Endothelial cell of umbilical vein (primary cell): ENCODE measurements around the gene DOCK1. TPM values are rescaled to one million over a fixed set of nuclear protein-coding genes. Genes with fewer than 3 reads are reported as not detected.

Experiments
- BruUV-seq: library from RNA; stranded (reverse); fragments of 400-500 nt; replicated peaks from 2 replicates; lab custom pipeline; 2021; lab: Mats Ljungman, UMichigan
- CTCF ChIA-PET: fragments of 300-600, 350-600 bp; sonication (Branson Sonifier 250); formaldehyde crosslinking; loops from one replicate; lab custom pipeline; 2021; ENCODE audit warnings: antibody characterized with exemption, inconsistent platforms; lab: Charles Lee
- POLR2A ChIA-PET: fragments of 300-600, 350-600 bp; sonication (Branson Sonifier 250); formaldehyde crosslinking; loops from one replicate; lab custom pipeline; 2021; ENCODE audit warnings: antibody characterized with exemption, inconsistent platforms; lab: Charles Lee
- DNase-seq: peaks from one replicate; pipeline ENCODE4 v3.0.0-alpha.2; 2011; ENCODE audit warnings: low read depth, low spot score
- FAIRE-seq: peaks from 2 replicates; lab custom pipeline; 2011; peaks lifted over from hg19 to GRCh38; lab: Jason Lieb, UNC
- H2AFZ ChIP-seq: 2 replicates; pipeline ENCODE4 v1.6.0; 2012; ENCODE audit warnings: low read depth, low read length, control low read depth, inconsistent platforms
- H3K27ac ChIP-seq: 2 replicates; pipeline ENCODE4 v1.5.1; 2011; ENCODE audit warnings: low read depth, mild to moderate bottlenecking, control low read depth, low read length, moderate library complexity; ENCODE audit not compliant: insufficient read depth
- H3K27me3 ChIP-seq, 2 experiments: 2 replicates each; pipeline versions ENCODE4 v1.6.0 to v1.6.1; 2011; ENCODE audit warnings: low read length in 2 of 2, mixed read lengths in 1 of 2; ENCODE audit not compliant: control insufficient read depth in 2 of 2, insufficient read depth in 2 of 2
- H3K36me3 ChIP-seq, 2 experiments: 2 replicates in 1 of 2; 3 replicates in 1 of 2; pipeline ENCODE4 v1.5.1; 2011; ENCODE audit warnings: low read length in 2 of 2, mild to moderate bottlenecking in 1 of 2, moderate library complexity in 1 of 2; ENCODE audit not compliant: control insufficient read depth in 2 of 2, insufficient read depth in 2 of 2; ENCODE audit errors: extremely low read depth in 1 of 2
- H3K4me1 ChIP-seq: 3 replicates; pipeline ENCODE4 v1.5.1; 2011; ENCODE audit warnings: mild to moderate bottlenecking, low read length; ENCODE audit not compliant: control insufficient read depth, insufficient read depth; ENCODE audit errors: extremely low read depth
- H3K4me2 ChIP-seq: 2 replicates; pipeline ENCODE4 v1.6.1; 2011; ENCODE audit warnings: low read length, control low read depth, mixed read lengths; ENCODE audit not compliant: insufficient read depth
- H3K4me3 ChIP-seq, 3 experiments: fragments of 200-600 bp in 1 of 3; sonication (generic), shearing (Covaris generic) in 1 of 3; replicated peaks in 1 of 3; 2 replicates each; pipeline ENCODE4 v1.5.1; 2011 to 2016; ENCODE audit warnings: control low read depth in 3 of 3, low read length in 3 of 3, mild to moderate bottlenecking in 2 of 3, inconsistent platforms in 1 of 3, low read depth in 1 of 3, moderate library complexity in 1 of 3; ENCODE audit not compliant: insufficient read depth in 1 of 3
- H3K79me2 ChIP-seq: 2 replicates; pipeline ENCODE4 v1.6.0; 2012; ENCODE audit warnings: low read length, inconsistent platforms; ENCODE audit not compliant: control insufficient read depth, insufficient read depth
- H3K9ac ChIP-seq: replicated peaks from 2 replicates; pipeline ENCODE3; 2011; ENCODE audit warnings: low read length, control low read depth; ENCODE audit not compliant: insufficient read depth; ENCODE audit errors: extremely low read depth
- H3K9me1 ChIP-seq: replicated peaks from 3 replicates; pipeline ENCODE4 v1.6.0; 2011; ENCODE audit warnings: mild to moderate bottlenecking, low read length; ENCODE audit not compliant: control insufficient read depth, insufficient read depth; ENCODE audit errors: extremely low read depth
- H3K9me3 ChIP-seq: replicated peaks from 2 replicates; pipeline ENCODE4 v1.5.1; 2012; ENCODE audit warnings: low read length, inconsistent platforms; ENCODE audit not compliant: control insufficient read depth, insufficient read depth
- H4K20me1 ChIP-seq: replicated peaks from 2 replicates; pipeline ENCODE3; 2011; ENCODE audit warnings: mild to moderate bottlenecking, low read length; ENCODE audit not compliant: control insufficient read depth, insufficient read depth; ENCODE audit errors: extremely low read depth
- CTCF ChIP-seq, 2 donors: IDR thresholded peaks; 1 replicate in 1 of 2; 2 replicates in 1 of 2; pipeline ENCODE4 v1.5.1; 2011; ENCODE audit warnings: low read length in 2 of 2, mild to moderate bottlenecking in 2 of 2, moderate library complexity in 2 of 2, control low read depth in 1 of 2, inconsistent platforms in 1 of 2, low read depth in 1 of 2; ENCODE audit not compliant: insufficient read depth in 1 of 2; ENCODE audit errors: extremely low read depth in 1 of 2
- EZH2 ChIP-seq: IDR thresholded peaks from 2 replicates; pipeline ENCODE4 v1.6.1; 2012; ENCODE audit warnings: borderline replicate concordance, low read depth, mild to moderate bottlenecking, moderate library complexity, low read length, inconsistent platforms; ENCODE audit not compliant: severe bottlenecking
- FOS ChIP-seq: IDR thresholded peaks from 2 replicates; pipeline ENCODE4 v1.6.1; 2011; ENCODE audit warnings: mild to moderate bottlenecking, low read length, moderate library complexity, borderline replicate concordance; ENCODE audit not compliant: insufficient read depth
- GATA2 ChIP-seq: IDR thresholded peaks from 2 replicates; pipeline ENCODE4 v1.7.0; 2011; ENCODE audit warnings: low read depth, mild to moderate bottlenecking, moderate library complexity, mixed read lengths, low read length; ENCODE audit not compliant: insufficient read length, insufficient read depth
- JUN ChIP-seq: IDR thresholded peaks from 2 replicates; pipeline ENCODE4 v1.6.1; 2011; ENCODE audit warnings: borderline replicate concordance, low read depth; ENCODE audit not compliant: insufficient read length, insufficient read depth
- MAX ChIP-seq: IDR thresholded peaks from 2 replicates; pipeline ENCODE4 v1.6.1; 2011; ENCODE audit not compliant: insufficient read depth, insufficient read length
- MYC ChIP-seq: IDR thresholded peaks from one replicate; pipeline ENCODE4 v1.6.1; 2011; ENCODE audit warnings: mild to moderate bottlenecking, low read depth, low read length
- POLR2A ChIP-seq: IDR thresholded peaks from 2 replicates; pipeline ENCODE4 v1.6.1; 2012; ENCODE audit warnings: low read depth, mild to moderate bottlenecking, control low read depth, low read length
- POLR2AphosphoS5 ChIP-seq: IDR thresholded peaks from 2 replicates; pipeline ENCODE4 v1.6.1; 2012; ENCODE audit warnings: low read depth, mild to moderate bottlenecking, control low read depth, low read length, moderate library complexity; ENCODE audit not compliant: insufficient read depth
- dilution Hi-C: fragments of 300-500 bp; cut with MboI; formaldehyde crosslinking; loops from one replicate; pipeline ENCODE4 v1.15.0; 2019; ENCODE audit warnings: low sequenced_read_pairs; ENCODE audit not compliant: extremely low pct_ligation_motif_present
- intact Hi-C: fragments of 100-400 bp; cut with micrococcal nuclease; formaldehyde crosslinking; loops from one replicate; pipeline ENCODE4 v1.10.0; 2022
- polyA plus RNA-seq, 4 experiments: library from polyadenylated mRNA; depleted of rRNA in 3 of 4; stranded (reverse) in 3 of 4; unstranded in 1 of 4; fragments of >200 nt; gene quantifications; 2 replicates each; pipeline versions ENCODE4 v1.2.1 to v1.2.3, GENCODE V29; 2011 to 2012; ENCODE audit warnings: missing spikeins in 1 of 4
- total RNA-seq: library from RNA; stranded (reverse); gene quantifications from 2 replicates; pipeline ENCODE4 v1.2.3, GENCODE V29; 2021

The DOCK1 gene
- total and polyA plus RNA-seq, 2 donors (not counting 3 experiments of a cell fraction or from before 2014, with no cell fraction given): 22.5 to 83.1 TPM

DNA sequence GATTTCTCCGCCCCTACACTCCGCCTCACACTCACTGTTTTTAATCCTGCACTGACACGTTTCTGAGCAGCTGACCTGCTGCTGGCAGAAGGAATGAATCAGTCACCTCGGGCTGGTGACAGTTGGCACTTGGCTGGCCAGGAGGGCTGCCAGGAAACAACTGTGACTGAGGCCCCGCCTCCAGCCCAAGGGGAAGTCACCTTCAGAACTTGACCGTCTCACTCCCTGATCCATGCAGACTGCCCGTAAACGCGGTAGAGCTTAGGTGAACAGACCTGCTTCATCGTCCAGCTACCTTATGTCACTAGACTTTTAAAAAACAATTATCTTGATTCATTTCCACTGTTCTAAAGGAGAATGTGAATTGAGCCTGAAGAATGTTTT is 107.5 kb downstream of the DOCK1 start:
- intact Hi-C loops (no loop called here), dilution Hi-C loops (no loop called here)
- ChIA-PET CTCF (interaction anchor here (1.1 kb wide), 1 partner anchor 1078 kb away, joined by 4 read pairs; no protein-coding TSS in a partner anchor), POLR2A (no interaction called here)
- Histone ChIP-seq H3K27ac (no peak overlapping the region), H3K79me2 (no peaks in the 10 kb centered on the region), H3K9ac (no peak overlapping the region), H3K9me3 (no peaks in the 10 kb centered on the region), H3K4me1 (no peaks in the 10 kb centered on the region), H4K20me1 (no peaks in the 10 kb centered on the region), H3K36me3 (peaks cover 3 to 16% of the 10 kb centered on the region in 2 experiments), H2AFZ (no peak overlapping the region), H3K4me3 (no peak overlapping the region), H3K4me2 (no peak overlapping the region), H3K9me1 (no peaks in the 10 kb centered on the region), H3K27me3 (no peaks in the 10 kb centered on the region)
- TF ChIP-seq MYC (no peak), POLR2A (no peak), EZH2 (no peak), POLR2AphosphoS5 (no peak), FOS (no peak), CTCF (IDR thresholded peaks at IDR 0.05; ENCODE audit: extremely low read depth in 1 of 2, insufficient read depth in 1 of 2, low read depth in 1 of 2, low read length in 2 of 2) (no peak), MAX (no peak), JUN (no peak), GATA2 (no peak)
- BruUV-seq: no TSS peak
- DNase-seq (peak; percentile 50), FAIRE-seq (peak; percentile 43)
